A549 (cell line): Measurements from ENCODE around the gene SLC28A1. TPM values are rescaled to one million over a fixed set of nuclear protein-coding genes. Genes with fewer than 3 reads are reported as not detected.

Experiments used
- ATAC-seq, 2 experiments: fragments of 200-7000 bp in 1 of 2; fragments of >200 bp in 1 of 2; cut with Nextera tagmentation in 1 of 2; cut with Tn5 transposase in 1 of 2; 3 replicates each; pipeline versions ENCODE4 v1.8.0 to v1.9.1; 2018 to 2020; ENCODE audit warnings: mild to moderate bottlenecking in 1 of 2, moderate library complexity in 1 of 2
- CTCF ChIA-PET: fragments of 300-600 bp; sonication (Branson Sonifier 250); formaldehyde crosslinking; extraction: SDS; loops from one replicate; lab custom pipeline; 2021; ENCODE audit warnings: antibody characterized with exemption, inconsistent platforms; lab: Yijun Ruan, JAX
- POLR2A ChIA-PET: fragments of 350-600 bp; formaldehyde crosslinking; extraction: SDS; loops from one replicate; lab custom pipeline; 2021; ENCODE audit warnings: antibody characterized with exemption, inconsistent platforms; lab: Yijun Ruan, JAX
- DNase-seq, 2 experiments: peaks; one replicate each; pipeline versions ENCODE4 v3.0.0 to v3.0.0-alpha.2; 2011 to 2016; ENCODE audit warnings: low read depth in 1 of 2, low spot score in 1 of 2
- FAIRE-seq: peaks from 2 replicates; lab custom pipeline; 2011; peaks lifted over from hg19 to GRCh38; lab: Jason Lieb, UNC
- H3K27ac ChIP-seq, 2 experiments: fragments of >200 bp; sonication (Bioruptor Twin); formaldehyde crosslinking; 3 replicates each; pipeline ENCODE4 v1.5.1; 2016 to 2017
- H3K4me1 ChIP-seq: fragments of >200 bp; sonication (Bioruptor Twin); formaldehyde crosslinking; 3 replicates; pipeline ENCODE4 v1.6.1; 2016
- H3K4me2 ChIP-seq: fragments of >200 bp; sonication (Bioruptor Twin); formaldehyde crosslinking; 3 replicates; pipeline ENCODE4 v1.6.1; 2016
- H3K4me3 ChIP-seq: fragments of >200 bp; sonication (Bioruptor Twin); formaldehyde crosslinking; 3 replicates; pipeline ENCODE4 v1.5.1; 2016
- H3K9me3 ChIP-seq: fragments of >200 bp; sonication (Bioruptor Twin); formaldehyde crosslinking; 3 replicates; pipeline ENCODE4 v1.6.1; 2016
- CEBPB ChIP-seq, 2 experiments: fragments of >200 bp in 1 of 2; sonication (Bioruptor Twin) in 1 of 2; formaldehyde crosslinking in 1 of 2; IDR thresholded peaks; 2 replicates each; pipeline ENCODE4 v1.6.1; 2012 to 2016
- CHD2 ChIP-seq: fragments of 150-350 bp; IDR thresholded peaks from 2 replicates; pipeline ENCODE4 v1.6.1; 2014; ENCODE audit warnings: low read length; ENCODE audit not compliant: partially characterized antibody
- ESRRA ChIP-seq: fragments of 150-350 bp; IDR thresholded peaks from 2 replicates; pipeline ENCODE4 v1.6.1; 2014; ENCODE audit warnings: mild to moderate bottlenecking, low read length, borderline replicate concordance
- FOSB ChIP-seq: fragments of 250-450 bp; sonication (Bioruptor Pico); IDR thresholded peaks from 2 replicates; pipeline ENCODE4 v1.5.0; 2020; ENCODE audit warnings: mild to moderate bottlenecking, moderate library complexity
- GATA3 ChIP-seq: IDR thresholded peaks from 2 replicates; pipeline ENCODE4 v1.6.1; 2012; ENCODE audit warnings: borderline replicate concordance
- HDAC2 ChIP-seq: fragments of 200-600 bp; sonication (generic); IDR thresholded peaks from 2 replicates; pipeline ENCODE4 v1.6.1; 2016
- HOXA7 ChIP-seq: fragments of 250-450 bp; sonication (Bioruptor Pico); IDR thresholded peaks from 2 replicates; pipeline ENCODE4 v1.5.0; 2020; ENCODE audit warnings: mild to moderate bottlenecking, moderate library complexity
- JUN ChIP-seq, 2 experiments: fragments of >200 bp; sonication (Bioruptor Twin); formaldehyde crosslinking; IDR thresholded peaks; 2 replicates in 1 of 2; 3 replicates in 1 of 2; pipeline ENCODE4 v1.6.1; 2016 to 2017
- KDM5A ChIP-seq: fragments of 200-600 bp; sonication (generic); IDR thresholded peaks from 2 replicates; pipeline ENCODE4 v1.6.1; 2016; ENCODE audit warnings: antibody characterized with exemption, mild to moderate bottlenecking
- MYC ChIP-seq: IDR thresholded peaks from 2 replicates; pipeline ENCODE4 v1.6.1; 2012; ENCODE audit warnings: mild to moderate bottlenecking, inconsistent platforms, low read length, improper control_type of control experiment, borderline replicate concordance
- RFX5 ChIP-seq: fragments of 450-650 bp; IDR thresholded peaks from 2 replicates; pipeline ENCODE4 v1.7.1; 2014; ENCODE audit warnings: antibody characterized with exemption, mild to moderate bottlenecking, moderate library complexity
- RNF2 ChIP-seq: fragments of 200-600 bp; sonication (generic); IDR thresholded peaks from 2 replicates; pipeline ENCODE4 v1.6.1; 2016; ENCODE audit warnings: low read depth, mild to moderate bottlenecking, antibody characterized with exemption, moderate library complexity, borderline replicate concordance
- TFCP2L1 ChIP-seq: fragments of 250-450 bp; sonication (Bioruptor Pico); IDR thresholded peaks from 2 replicates; pipeline ENCODE4 v1.5.0; 2021; ENCODE audit warnings: mild to moderate bottlenecking
- TP53 ChIP-seq: fragments of 250-450 bp; sonication (Bioruptor Pico); IDR thresholded peaks from 2 replicates; pipeline ENCODE4 v1.5.0; 2021; ENCODE audit warnings: mild to moderate bottlenecking, moderate library complexity
- ZFP36 ChIP-seq: fragments of 450-650 bp; IDR thresholded peaks from 2 replicates; pipeline ENCODE4 v1.6.1; 2014; ENCODE audit warnings: borderline replicate concordance; ENCODE audit not compliant: partially characterized antibody
- ZNF302 ChIP-seq: fragments of 250-450 bp; sonication (Bioruptor Pico); IDR thresholded peaks from 2 replicates; pipeline ENCODE4 v1.9.0; 2021; ENCODE audit warnings: inconsistent platforms, mild to moderate bottlenecking, moderate library complexity
- WGBS: methylation state at CpG from one replicate; pipeline ENCODE4 v1.1.6; 2017; ENCODE audit errors: missing lambda C conversion rate; 5-methylcytosine and 5-hydroxymethylcytosine counted together
- polyA plus RNA-seq, 4 experiments: library from polyadenylated mRNA; depleted of rRNA in 3 of 4; stranded (reverse); fragments of >200 nt; fragmentation: RNase III in 1 of 4; extraction: RNeasy Plus Mini Kit Qiagen cat#74134 plus additional on column Dnase treatment in 1 of 4; gene quantifications; 2 replicates in 3 of 4; 3 replicates in 1 of 4; pipeline ENCODE4 v1.2.3, GENCODE V29; 2011 to 2017
- TF ChIP-seq, protein P1 (sequence below): fragments of >200 bp; sonication (Bioruptor Twin); formaldehyde crosslinking; IDR thresholded peaks from 2 replicates; pipeline ENCODE4 v1.6.1; 2016
- TF ChIP-seq, protein P2 (sequence below): fragments of >200 bp; sonication (Bioruptor Twin); formaldehyde crosslinking; IDR thresholded peaks from 3 replicates; pipeline ENCODE4 v1.6.1; 2016
- TF ChIP-seq, protein P3 (sequence below): fragments of 200-600 bp; sonication (generic); IDR thresholded peaks from 2 replicates; pipeline ENCODE4 v1.6.1; 2016; ENCODE audit warnings: antibody characterized with exemption, mild to moderate bottlenecking, moderate library complexity

SLC28A1 gene
- polyA plus RNA-seq, 2 of the 4 experiments (the other 2 are of a cell fraction): 0.06 to 0.13 TPM

DNA sequence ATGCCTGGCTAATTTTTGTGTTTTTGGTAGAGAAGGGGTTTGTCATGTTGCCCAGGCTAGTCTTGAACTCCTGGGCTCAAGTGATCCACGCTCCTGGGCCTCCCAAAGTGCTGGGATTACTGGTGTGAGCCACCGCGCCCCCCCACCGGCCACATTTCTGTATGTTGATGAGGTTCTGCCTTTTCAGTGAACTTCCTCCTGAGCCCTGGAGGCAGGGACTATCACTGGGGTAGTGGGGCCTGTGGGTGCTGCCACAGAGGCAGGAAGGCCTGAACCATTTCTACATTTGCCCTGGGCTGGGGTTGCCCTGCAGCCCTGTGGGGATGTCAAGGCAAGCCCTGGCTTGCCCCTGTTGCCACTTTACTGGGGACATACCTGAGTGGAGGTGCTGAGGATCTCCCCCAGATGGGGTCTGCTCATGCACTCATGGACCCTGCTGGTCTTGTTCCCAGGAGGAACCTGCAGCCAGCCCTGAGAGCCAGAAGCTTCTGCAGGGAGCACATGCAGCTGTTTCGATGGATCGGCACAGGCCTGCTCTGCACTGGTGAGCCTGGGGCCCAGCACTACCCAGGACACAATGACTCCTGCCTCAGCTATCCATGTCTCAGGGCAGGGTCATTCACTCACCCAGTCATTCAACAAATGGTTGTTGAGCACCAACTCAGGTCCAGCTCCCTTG lies 5.7 kb downstream of the SLC28A1 start:
- ChIA-PET POLR2A (no interaction called here), CTCF (interaction anchor here (0.7 to 2.2 kb wide), 3 partner anchors 12 to 38 kb away, joined by 3 to 6 read pairs (median 3); no protein-coding TSS in a partner anchor)
- Histone ChIP-seq H3K4me1 (peaks cover 4% of the 10 kb centered on the region; the same call in 1 of the 3 replicates), H3K4me3 (no peak overlapping the region), H3K4me2 (no peak overlapping the region), H3K27ac (peak overlapping the region in 1 of 2 experiments; percentile 60; a peak in 3 of 6 replicates), H3K9me3 (no peaks in the 10 kb centered on the region)
- WGBS: 94% methylated on average over 6 of the region's 6 CpGs
- no peak for DNase-seq
- ATAC-seq: no peak
- no peak for FAIRE-seq
- no peak for TF ChIP-seq HDAC2
- no peak for TF ChIP-seq RNF2
- TF ChIP-seq HOXA7: no peak
- no peak for TF ChIP-seq RFX5
- TF ChIP-seq KDM5A: no peak
- TF ChIP-seq TP53: no peak
- TF ChIP-seq TFCP2L1 (CRISPR knock-in tag): no peak
- TF ChIP-seq ZNF302 (CRISPR knock-in tag): no peak
- TF ChIP-seq, protein P1, sequence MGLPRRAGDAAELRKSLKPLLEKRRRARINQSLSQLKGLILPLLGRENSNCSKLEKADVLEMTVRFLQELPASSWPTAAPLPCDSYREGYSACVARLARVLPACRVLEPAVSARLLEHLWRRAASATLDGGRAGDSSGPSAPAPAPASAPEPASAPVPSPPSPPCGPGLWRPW: no peak
- TF ChIP-seq, protein P2, sequence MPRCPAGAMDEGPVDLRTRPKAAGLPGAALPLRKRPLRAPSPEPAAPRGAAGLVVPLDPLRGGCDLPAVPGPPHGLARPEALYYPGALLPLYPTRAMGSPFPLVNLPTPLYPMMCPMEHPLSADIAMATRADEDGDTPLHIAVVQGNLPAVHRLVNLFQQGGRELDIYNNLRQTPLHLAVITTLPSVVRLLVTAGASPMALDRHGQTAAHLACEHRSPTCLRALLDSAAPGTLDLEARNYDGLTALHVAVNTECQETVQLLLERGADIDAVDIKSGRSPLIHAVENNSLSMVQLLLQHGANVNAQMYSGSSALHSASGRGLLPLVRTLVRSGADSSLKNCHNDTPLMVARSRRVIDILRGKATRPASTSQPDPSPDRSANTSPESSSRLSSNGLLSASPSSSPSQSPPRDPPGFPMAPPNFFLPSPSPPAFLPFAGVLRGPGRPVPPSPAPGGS: no peak
- TF ChIP-seq, protein P3, sequence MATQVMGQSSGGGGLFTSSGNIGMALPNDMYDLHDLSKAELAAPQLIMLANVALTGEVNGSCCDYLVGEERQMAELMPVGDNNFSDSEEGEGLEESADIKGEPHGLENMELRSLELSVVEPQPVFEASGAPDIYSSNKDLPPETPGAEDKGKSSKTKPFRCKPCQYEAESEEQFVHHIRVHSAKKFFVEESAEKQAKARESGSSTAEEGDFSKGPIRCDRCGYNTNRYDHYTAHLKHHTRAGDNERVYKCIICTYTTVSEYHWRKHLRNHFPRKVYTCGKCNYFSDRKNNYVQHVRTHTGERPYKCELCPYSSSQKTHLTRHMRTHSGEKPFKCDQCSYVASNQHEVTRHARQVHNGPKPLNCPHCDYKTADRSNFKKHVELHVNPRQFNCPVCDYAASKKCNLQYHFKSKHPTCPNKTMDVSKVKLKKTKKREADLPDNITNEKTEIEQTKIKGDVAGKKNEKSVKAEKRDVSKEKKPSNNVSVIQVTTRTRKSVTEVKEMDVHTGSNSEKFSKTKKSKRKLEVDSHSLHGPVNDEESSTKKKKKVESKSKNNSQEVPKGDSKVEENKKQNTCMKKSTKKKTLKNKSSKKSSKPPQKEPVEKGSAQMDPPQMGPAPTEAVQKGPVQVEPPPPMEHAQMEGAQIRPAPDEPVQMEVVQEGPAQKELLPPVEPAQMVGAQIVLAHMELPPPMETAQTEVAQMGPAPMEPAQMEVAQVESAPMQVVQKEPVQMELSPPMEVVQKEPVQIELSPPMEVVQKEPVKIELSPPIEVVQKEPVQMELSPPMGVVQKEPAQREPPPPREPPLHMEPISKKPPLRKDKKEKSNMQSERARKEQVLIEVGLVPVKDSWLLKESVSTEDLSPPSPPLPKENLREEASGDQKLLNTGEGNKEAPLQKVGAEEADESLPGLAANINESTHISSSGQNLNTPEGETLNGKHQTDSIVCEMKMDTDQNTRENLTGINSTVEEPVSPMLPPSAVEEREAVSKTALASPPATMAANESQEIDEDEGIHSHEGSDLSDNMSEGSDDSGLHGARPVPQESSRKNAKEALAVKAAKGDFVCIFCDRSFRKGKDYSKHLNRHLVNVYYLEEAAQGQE: no peak
- no peak for TF ChIP-seq ZFP36
- TF ChIP-seq GATA3: no peak
- TF ChIP-seq CEBPB (IDR thresholded peaks at IDR 0.05): no peak
- TF ChIP-seq JUN (IDR thresholded peaks at IDR 0.05): no peak
- TF ChIP-seq CHD2: no peak
- no peak for TF ChIP-seq ESRRA
- no peak for TF ChIP-seq MYC
- no peak for TF ChIP-seq FOSB (CRISPR knock-in tag)

DNA sequence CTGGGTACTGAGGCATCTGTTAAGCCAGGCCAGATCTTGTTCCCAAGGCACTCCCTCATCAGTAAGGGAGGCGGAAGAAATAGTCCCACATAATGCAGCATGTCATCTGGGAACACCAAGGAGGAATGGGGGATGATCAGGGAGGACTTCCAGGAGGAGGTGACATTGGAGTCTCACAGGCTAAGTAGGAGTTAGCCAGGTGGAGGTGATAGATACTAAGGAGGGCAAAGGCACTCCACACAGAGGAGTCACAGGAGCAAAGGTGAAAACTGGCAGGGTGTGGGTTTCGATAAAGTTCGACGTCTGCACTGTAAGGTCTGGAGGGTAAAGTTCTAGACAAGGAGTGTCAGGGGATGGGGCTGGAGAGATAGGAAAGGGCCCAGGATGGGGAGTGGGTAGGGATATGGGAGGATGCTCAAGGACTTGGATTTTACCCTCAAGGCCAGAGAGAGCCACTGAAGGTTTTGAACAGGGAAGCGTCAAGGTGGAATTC lies 6.3 kb downstream of the SLC28A1 start:
- Histone ChIP-seq H3K4me2 (no peak overlapping the region), H3K9me3 (no peaks in the 10 kb centered on the region), H3K27ac (peak overlapping the region in 1 of 2 experiments; percentile 60; a peak in 1 of 6 replicates), H3K4me3 (no peak overlapping the region), H3K4me1 (peaks cover 4% of the 10 kb centered on the region; the same call in 1 of the 3 replicates)
- CTCF ChIA-PET: interaction anchor here (0.7 to 2.2 kb wide), 3 partner anchors 12 to 37 kb away, joined by 3 to 6 read pairs (median 3); no protein-coding TSS in a partner anchor
- FAIRE-seq: no peak
- 93% methylated on average over 5 of the region's 5 CpGs for WGBS
- POLR2A ChIA-PET: no interaction called here
- no peak for ATAC-seq
- no peak for TF ChIP-seq CHD2
- TF ChIP-seq ZFP36: peak; percentile 72
- DNase-seq: no peak
